GM18502 (cell line): ENCODE data around the gene CCDC38.

Experiments
- ATAC-seq: cut with Tn5 transposase; IDR thresholded peaks from one replicate; pipeline ENCODE4 v1.9.1; 2021; ENCODE audit warnings: mild to moderate bottlenecking; ENCODE audit not compliant: unreplicated experiment, poor library complexity

CCDC38 gene

GRCh38 chr12:95963096-95963495, 20.7 kb upstream of the CCDC38 start:
- no peak for ATAC-seq

GRCh38 chr12:95962222-95962621, 19.8 kb upstream of the CCDC38 start:
- no peak for ATAC-seq

- ATAC-seq, result no peak
Observed at GRCh38 chr12:95960241-95960640, 17.8 kb upstream of the CCDC38 start.

GRCh38 chr12:95959107-95959506, 16.7 kb upstream of the CCDC38 start:
- no peak for ATAC-seq

- ATAC-seq, result no peak
Observed at GRCh38 chr12:95956557-95957145, 14.2 kb upstream of the CCDC38 start.

GRCh38 chr12:95955549-95956159, 13.2 kb upstream of the CCDC38 start:
- ATAC-seq, result no peak

- no peak for ATAC-seq
Observed at GRCh38 chr12:95953000-95953399, 10.6 kb upstream of the CCDC38 start.

- no peak for ATAC-seq
Observed at GRCh38 chr12:95951515-95951914, 9.1 kb upstream of the CCDC38 start.

GRCh38 chr12:95949477-95950206, 7.2 kb upstream of the CCDC38 start:
- no peak for ATAC-seq

- no peak for ATAC-seq
Observed at GRCh38 chr12:95944108-95944704, 1.8 kb upstream of the CCDC38 start.

GRCh38 chr12:95943330-95943842, 972 bp upstream of the CCDC38 start, which contains the start of gene AMDHD1:
TSS of gene AMDHD1 (plus strand) at chr12:95943331. CDS start at chr12:95943399, 68 bp downstream.
- peak; percentile 68 for ATAC-seq

GRCh38 chr12:95942101-95942523, 302 bp downstream of the CCDC38 start:
- no peak for ATAC-seq

- ATAC-seq, result no peak
Observed at GRCh38 chr12:95940514-95940913, 1.9 kb downstream of the CCDC38 start.

- ATAC-seq, result no peak
Observed at GRCh38 chr12:95922231-95922630, 20.2 kb downstream of the CCDC38 start.

- ATAC-seq, result no peak
Observed at GRCh38 chr12:95919110-95919509, 23.3 kb downstream of the CCDC38 start.

- ATAC-seq, result peak; percentile 89
Observed at GRCh38 chr12:95918194-95918993, 24.0 kb downstream of the CCDC38 start.

- ATAC-seq, result no peak
Observed at GRCh38 chr12:95909871-95910270, 32.5 kb downstream of the CCDC38 start.

GRCh38 chr12:95908573-95908972, 33.8 kb downstream of the CCDC38 start:
- ATAC-seq, result no peak

GRCh38 chr12:95898081-95898480, 44.3 kb downstream of the CCDC38 start:
- ATAC-seq, result no peak

GRCh38 chr12:95896846-95897245, 45.6 kb downstream of the CCDC38 start:
- ATAC-seq, result no peak
